HT1080 (cell line): ENCODE results near the gene CRACDL. TPM values are rescaled to one million over a fixed set of nuclear protein-coding genes. Genes with fewer than 3 reads are reported as not detected.

Experiments
- DNase-seq: peaks from one replicate; pipeline ENCODE4 v3.0.0-alpha.2; 2015; ENCODE audit warnings: low read depth
- total RNA-seq: library from RNA; depleted of rRNA; stranded (reverse); fragments of >200 nt; shearing (Covaris generic); gene quantifications from 2 replicates; pipeline ENCODE4 v1.2.3, GENCODE V29; 2014

The CRACDL gene
- total RNA-seq, 1 experiment from 2014 or later = not detected

- no peak for DNase-seq
Measured at GRCh38 chr2:98866033-98866432, 70.0 kb downstream of the CRACDL start.

GRCh38 chr2:98861601-98862000 is 74.4 kb downstream of the CRACDL start:
- DNase-seq = no peak

- DNase-seq = no peak
Measured at GRCh38 chr2:98859323-98859722, 76.7 kb downstream of the CRACDL start.

GRCh38 chr2:98857001-98857400 is 79.0 kb downstream of the CRACDL start:
- DNase-seq = no peak

- DNase-seq = no peak
Measured at GRCh38 chr2:98854682-98855081, 81.3 kb downstream of the CRACDL start.

GRCh38 chr2:98852932-98853331 is 83.1 kb downstream of the CRACDL start:
- no peak for DNase-seq

- no peak for DNase-seq
Measured at GRCh38 chr2:98850074-98850473, 86.0 kb downstream of the CRACDL start.

GRCh38 chr2:98849113-98849512 is 86.9 kb downstream of the CRACDL start:
- DNase-seq = no peak

GRCh38 chr2:98847853-98848252 is 88.2 kb downstream of the CRACDL start:
- DNase-seq = no peak

GRCh38 chr2:98846041-98846440 is 90.0 kb downstream of the CRACDL start:
- DNase-seq = no peak

GRCh38 chr2:98842136-98842535 is 93.9 kb downstream of the CRACDL start:
- DNase-seq = no peak

GRCh38 chr2:98839292-98839691 is 96.7 kb downstream of the CRACDL start:
- DNase-seq = peak; percentile 44

GRCh38 chr2:98835831-98836385 is 100.1 kb downstream of the CRACDL start:
- no peak for DNase-seq

- DNase-seq = no peak
Measured at GRCh38 chr2:98833917-98834263, 102.1 kb downstream of the CRACDL start.

- no peak for DNase-seq
Measured at GRCh38 chr2:98833172-98833916, 102.7 kb downstream of the CRACDL start.

GRCh38 chr2:98832172-98832571 is 103.9 kb downstream of the CRACDL start:
- no peak for DNase-seq

GRCh38 chr2:98830571-98831145 is 105.4 kb downstream of the CRACDL start:
- no peak for DNase-seq

GRCh38 chr2:98829581-98830270 is 106.3 kb downstream of the CRACDL start:
- no peak for DNase-seq

- no peak for DNase-seq
Measured at GRCh38 chr2:98828793-98829371, 107.1 kb downstream of the CRACDL start.

- DNase-seq = no peak
Measured at GRCh38 chr2:98828369-98828744, 107.7 kb downstream of the CRACDL start.

GRCh38 chr2:98827625-98828368 is 108.2 kb downstream of the CRACDL start:
- DNase-seq = no peak
